K562 (cell line): Measurements from ENCODE around the gene SENP8. TPM values are rescaled to one million over a fixed set of nuclear protein-coding genes. Genes with fewer than 3 reads are reported as not detected.
A peak's percentile ranks its signal among the peaks of the same experiment; 100 is the strongest.

Source experiments
- ATAC-seq: fragments of 200-7000 bp; cut with Tn5 transposase; 3 replicates; pipeline ENCODE4 v1.9.1; 2020; ENCODE audit warnings: moderate library complexity
- BruUV-seq: library from RNA; stranded (reverse); fragments of 400-500 nt; replicated peaks from 2 replicates; lab custom pipeline; 2021; lab: Mats Ljungman, UMichigan
- CTCF ChIA-PET: fragments of 300-600 bp; formaldehyde crosslinking; extraction: SDS; loops from one replicate; lab custom pipeline; 2021; ENCODE audit warnings: low intra/inter-chr PET ratio; lab: Yijun Ruan, JAX
- POLR2A ChIA-PET: fragments of 300-600, 350-650 bp; sonication (Branson Sonifier 250); formaldehyde crosslinking; extraction: SDS; loops from one replicate; lab custom pipeline; 2021; ENCODE audit warnings: antibody characterized with exemption, inconsistent platforms; lab: Yijun Ruan, JAX
- DNase-seq, 4 experiments: peaks; one replicate each; pipeline versions ENCODE4 v3.0.0 to v3.0.0-alpha.2; 2011 to 2018; ENCODE audit warnings: low spot score in 3 of 4, mixed read lengths in 3 of 4; ENCODE audit errors: extremely low read depth in 1 of 4
- FAIRE-seq: peaks from 2 replicates; lab custom pipeline; 2011; peaks lifted over from hg19 to GRCh38; lab: Jason Lieb, UNC
- H2AFZ ChIP-seq: 2 replicates; pipeline ENCODE4 v1.6.0; 2011; ENCODE audit warnings: low read depth, low read length, control low read depth, inconsistent platforms
- H3K27ac ChIP-seq: fragments of 200-600 bp; 3 replicates; pipeline ENCODE4 v1.8.0; 2011; ENCODE audit warnings: low read depth, mild to moderate bottlenecking, control low read depth, inconsistent platforms, low read length, moderate library complexity, mixed read lengths; ENCODE audit errors: extremely low read depth
- H3K27me3 ChIP-seq, 2 experiments: fragments of 300-600 bp in 1 of 2; 2 replicates in 1 of 2; 3 replicates in 1 of 2; pipeline versions ENCODE4 v1.6.0 to v1.8.0; 2011; ENCODE audit warnings: inconsistent platforms in 2 of 2, low read length in 2 of 2, mild to moderate bottlenecking in 1 of 2, mixed read lengths in 1 of 2, moderate library complexity in 1 of 2; ENCODE audit not compliant: control insufficient read depth in 2 of 2, insufficient read depth in 2 of 2
- H3K36me3 ChIP-seq: fragments of 300-600 bp; 3 replicates; pipeline ENCODE4 v1.8.0; 2011; ENCODE audit warnings: mild to moderate bottlenecking, low read length, inconsistent platforms; ENCODE audit not compliant: control insufficient read depth, insufficient read depth
- H3K4me1 ChIP-seq, 2 experiments: fragments of 200-600 bp in 1 of 2; replicated peaks in 1 of 2; 2 replicates in 1 of 2; 3 replicates in 1 of 2; pipeline versions ENCODE4 v1.5.1 to v1.8.0; 2011; ENCODE audit warnings: inconsistent platforms in 2 of 2, low read length in 2 of 2, mild to moderate bottlenecking in 1 of 2, mixed read lengths in 1 of 2, moderate library complexity in 1 of 2; ENCODE audit not compliant: control insufficient read depth in 2 of 2, insufficient read depth in 2 of 2
- H3K4me2 ChIP-seq: 2 replicates; pipeline ENCODE4 v1.6.1; 2011; ENCODE audit warnings: low read length, control low read depth, inconsistent platforms, mixed read lengths; ENCODE audit not compliant: insufficient read depth
- H3K4me3 ChIP-seq: fragments of 200-600 bp; sonication (generic), shearing (Covaris generic); 2 replicates; pipeline ENCODE4 v1.5.1; 2016; ENCODE audit warnings: control low read depth, inconsistent platforms
- H3K79me2 ChIP-seq: fragments of 200-600 bp; 3 replicates; pipeline ENCODE4 v1.8.0; 2011; ENCODE audit warnings: low read length, inconsistent platforms; ENCODE audit not compliant: control insufficient read depth, insufficient read depth
- H3K9ac ChIP-seq, 2 experiments: 2 replicates each; pipeline versions ENCODE4 v1.6.0 to v1.6.1; 2011; ENCODE audit warnings: low read depth in 2 of 2, low read length in 2 of 2, control low read depth in 1 of 2, inconsistent platforms in 1 of 2, mild to moderate bottlenecking in 1 of 2, mixed read lengths in 1 of 2; ENCODE audit not compliant: insufficient read depth in 1 of 2
- H3K9me1 ChIP-seq: one replicate; pipeline ENCODE4 v1.6.0; 2011; ENCODE audit warnings: inconsistent platforms, mild to moderate bottlenecking, low read length, moderate library complexity; ENCODE audit not compliant: control insufficient read depth, insufficient read depth
- H3K9me3 ChIP-seq: replicated peaks from 2 replicates; pipeline ENCODE4 v1.5.1; 2011; ENCODE audit warnings: low read depth, low read length, inconsistent platforms; ENCODE audit not compliant: control insufficient read depth, insufficient read depth
- H4K20me1 ChIP-seq: replicated peaks from 2 replicates; pipeline ENCODE4 v1.6.1; 2011; ENCODE audit warnings: low read length, inconsistent platforms, mixed read lengths; ENCODE audit not compliant: control insufficient read depth, insufficient read depth
- ATF7 ChIP-seq: fragments of 450-650 bp; IDR thresholded peaks from 2 replicates; pipeline ENCODE4 v1.7.1; 2014; ENCODE audit warnings: mild to moderate bottlenecking, moderate library complexity
- EHMT2 ChIP-seq: fragments of 450-650 bp; IDR thresholded peaks from 2 replicates; pipeline ENCODE4 v1.6.1; 2018; ENCODE audit warnings: antibody characterized with exemption
- GTF2A2 ChIP-seq: IDR thresholded peaks from 2 replicates; pipeline ENCODE4 v1.6.1; 2016; ENCODE audit warnings: mild to moderate bottlenecking, missing genetic modification characterization, missing compliant biosample characterization
- KDM5B ChIP-seq: fragments of 200-600 bp; sonication (generic); IDR thresholded peaks from 2 replicates; pipeline ENCODE4 v1.6.1; 2012; ENCODE audit warnings: low read depth, mild to moderate bottlenecking, moderate library complexity, low read length, control low read depth, inconsistent platforms; ENCODE audit not compliant: insufficient replicate concordance
- MCM2 ChIP-seq: fragments of 450-650 bp; IDR thresholded peaks from 2 replicates; pipeline ENCODE4 v1.6.1; 2017; ENCODE audit warnings: low read depth, mild to moderate bottlenecking
- MECOM ChIP-seq: fragments of 250-450 bp; sonication (Bioruptor Pico); IDR thresholded peaks from 2 replicates; pipeline ENCODE4 v1.8.0; 2022; ENCODE audit warnings: inconsistent platforms
- MYBL2 ChIP-seq, 2 experiments: fragments of 450-650 bp in 1 of 2; sonication (generic) in 1 of 2; formaldehyde crosslinking in 1 of 2; IDR thresholded peaks; 2 replicates each; pipeline versions ENCODE4 v1.6.1 to v1.8.1; 2017 to 2022; ENCODE audit warnings: borderline replicate concordance in 1 of 2, inconsistent platforms in 1 of 2, low read depth in 1 of 2, mild to moderate bottlenecking in 1 of 2, missing genetic modification reagents in 1 of 2, moderate library complexity in 1 of 2
- POLR3A ChIP-seq: IDR thresholded peaks from 2 replicates; pipeline ENCODE4 v1.6.1; 2011; ENCODE audit warnings: borderline replicate concordance, mild to moderate bottlenecking, moderate library complexity; ENCODE audit not compliant: insufficient read length, insufficient read depth; ENCODE audit errors: extremely low read depth
- ZC3H4 ChIP-seq: sonication (generic); formaldehyde crosslinking; IDR thresholded peaks from 2 replicates; pipeline ENCODE4 v1.9.0; 2021; ENCODE audit warnings: missing genetic modification reagents, borderline replicate concordance
- WGBS: fragments of 100-300 bp; shearing (Covaris generic); methylation state at CpG from one replicate; pipeline ENCODE4 v1.1.6; 2016; ENCODE audit warnings: low coverage, mixed read lengths; ENCODE audit not compliant: insufficient coverage; ENCODE audit errors: missing lambda C conversion rate; 5-methylcytosine and 5-hydroxymethylcytosine counted together
- in situ Hi-C: fragments of 300-500 bp; cut with MboI; formaldehyde crosslinking; loops from 4 replicates; pipeline ENCODE4 v1.15.0; 2018; ENCODE audit warnings: inconsistent platforms, mixed read lengths
- intact Hi-C: fragments of 100-400 bp; cut with micrococcal nuclease; formaldehyde crosslinking; loops from 2 replicates; pipeline ENCODE4 v1.14.2; 2022
- polyA plus RNA-seq, 8 experiments: library from polyadenylated mRNA; depleted of rRNA in 4 of 8; stranded (reverse) in 5 of 8; unstranded in 3 of 8; fragments of >200 nt; fragmentation: Nextera tagmentation in 2 of 8; fragmentation: Illumina TruSeq in 1 of 8; extraction: Ambion mirVana in 2 of 8; extraction: Trizol in 1 of 8; gene quantifications; 2 replicates each; pipeline versions ENCODE4 v1.2.1 to v1.2.3, GENCODE V29; 2011 to 2014; ENCODE audit warnings: inconsistent platforms in 1 of 8, missing spikeins in 1 of 8
- total RNA-seq, 7 experiments: library from RNA; depleted of rRNA in 6 of 7; stranded (reverse); fragments of >200 nt in 6 of 7; fragmentation: Illumina TruSeq in 2 of 7; extraction: Trizol in 2 of 7; gene quantifications; 2 replicates each; pipeline versions ENCODE4 v1.2.1 to v1.2.3, GENCODE V29; 2011 to 2021; ENCODE audit warnings: low replicate concordance in 1 of 7
- TF ChIP-seq, protein P1 (sequence below): sonication (generic); formaldehyde crosslinking; IDR thresholded peaks from 2 replicates; pipeline ENCODE4 v1.8.0; 2022; ENCODE audit warnings: missing genetic modification reagents, mild to moderate bottlenecking, borderline replicate concordance
- TF ChIP-seq, protein P2 (sequence below): fragments of 450-650 bp; formaldehyde crosslinking; IDR thresholded peaks from 2 replicates; pipeline ENCODE4 v1.4.0; 2022; ENCODE audit warnings: mild to moderate bottlenecking, moderate library complexity
- TF ChIP-seq, protein P3 (sequence below): IDR thresholded peaks from 2 replicates; pipeline ENCODE4 v1.6.1; 2014; ENCODE audit warnings: antibody characterized with exemption
- TF ChIP-seq, protein P4 (sequence below): fragments of 250-450 bp; sonication (Bioruptor Pico); IDR thresholded peaks from 2 replicates; pipeline ENCODE4 v1.4.0; 2020; ENCODE audit warnings: mild to moderate bottlenecking, moderate library complexity

The SENP8 gene
- total and polyA plus RNA-seq, 9 of the 15 experiments (the other 6 are each of a cell fraction or from before 2014, with no cell fraction given): 1.4 to 5.4 (median 2.4) TPM

DNA sequence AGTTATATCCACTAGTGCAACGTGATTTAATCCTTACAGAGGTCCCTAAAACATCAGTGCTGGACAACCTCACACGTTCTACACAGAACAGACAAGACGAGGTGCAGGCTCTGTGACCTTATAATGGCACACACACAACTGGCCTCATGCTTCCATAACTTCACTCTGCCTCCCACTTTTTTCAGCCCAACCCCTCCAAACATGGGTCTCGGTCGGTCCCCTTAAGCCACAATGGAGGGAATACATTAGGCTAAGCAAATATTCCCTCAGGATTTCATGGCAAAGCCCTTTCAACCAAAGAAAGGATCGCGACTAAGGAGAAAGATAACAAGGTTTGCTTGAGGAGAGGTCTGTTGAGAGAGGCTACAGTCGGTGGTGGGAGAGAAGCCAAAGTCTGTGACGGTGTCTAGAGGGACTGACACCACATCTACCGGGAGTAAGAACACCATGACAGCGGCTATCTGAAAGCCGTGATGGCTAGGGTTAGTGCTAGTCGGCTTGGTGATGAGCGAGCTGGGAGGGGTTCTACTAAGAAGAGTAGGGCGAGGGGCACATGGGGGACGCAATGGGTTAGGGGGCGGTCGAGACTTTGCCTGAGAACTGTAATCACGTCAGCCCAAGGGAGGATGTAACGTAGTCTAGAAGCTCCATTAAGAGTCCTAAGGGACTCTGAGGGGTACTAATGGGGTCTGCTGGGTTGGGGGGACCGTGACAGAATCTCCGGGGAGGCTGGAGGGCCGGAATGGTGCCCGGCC, 1.3 kb upstream of the SENP8 start:
- intact Hi-C loops: no loop called here
- peaks cover 5 to 17% of the 10 kb centered on the region in 2 experiments; a peak in 2 of 5 replicates for H3K4me1 ChIP-seq
- no peaks in the 10 kb centered on the region for H3K36me3 ChIP-seq
- H3K27me3 ChIP-seq: no peaks in the 10 kb centered on the region
- peak overlapping the region; percentile 60 for H3K4me3 ChIP-seq
- peak overlapping the region; percentile 72; the same call in 2 of the 3 replicates for H3K27ac ChIP-seq
- no peaks in the 10 kb centered on the region for H3K9me1 ChIP-seq
- no peaks in the 10 kb centered on the region for H4K20me1 ChIP-seq
- FAIRE-seq (peak; percentile 15), DNase-seq (peak in 3 of 4 experiments; percentile 18 to 44 (median 30)), ATAC-seq (peak; percentile 36)
- peak overlapping the region; percentile 64 to 95 for H3K9ac ChIP-seq
- peak overlapping the region; percentile 91 for H2AFZ ChIP-seq
- peak overlapping the region; percentile 94 for H3K4me2 ChIP-seq
- BruUV-seq: no TSS peak
- 2% methylated on average over 24 of the region's 24 CpGs for WGBS
- peaks cover 19% of the 10 kb centered on the region for H3K79me2 ChIP-seq
- H3K9me3 ChIP-seq: no peaks in the 10 kb centered on the region
- in situ Hi-C loops: no loop called here
- ChIA-PET POLR2A (no interaction called here), CTCF (no interaction called here)
- TF ChIP-seq, protein P1, sequence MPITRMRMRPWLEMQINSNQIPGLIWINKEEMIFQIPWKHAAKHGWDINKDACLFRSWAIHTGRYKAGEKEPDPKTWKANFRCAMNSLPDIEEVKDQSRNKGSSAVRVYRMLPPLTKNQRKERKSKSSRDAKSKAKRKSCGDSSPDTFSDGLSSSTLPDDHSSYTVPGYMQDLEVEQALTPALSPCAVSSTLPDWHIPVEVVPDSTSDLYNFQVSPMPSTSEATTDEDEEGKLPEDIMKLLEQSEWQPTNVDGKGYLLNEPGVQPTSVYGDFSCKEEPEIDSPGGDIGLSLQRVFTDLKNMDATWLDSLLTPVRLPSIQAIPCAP (CRISPR knock-in tag): no peak
- no peak for TF ChIP-seq ATF7
- TF ChIP-seq, protein P2, sequence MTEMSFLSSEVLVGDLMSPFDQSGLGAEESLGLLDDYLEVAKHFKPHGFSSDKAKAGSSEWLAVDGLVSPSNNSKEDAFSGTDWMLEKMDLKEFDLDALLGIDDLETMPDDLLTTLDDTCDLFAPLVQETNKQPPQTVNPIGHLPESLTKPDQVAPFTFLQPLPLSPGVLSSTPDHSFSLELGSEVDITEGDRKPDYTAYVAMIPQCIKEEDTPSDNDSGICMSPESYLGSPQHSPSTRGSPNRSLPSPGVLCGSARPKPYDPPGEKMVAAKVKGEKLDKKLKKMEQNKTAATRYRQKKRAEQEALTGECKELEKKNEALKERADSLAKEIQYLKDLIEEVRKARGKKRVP (CRISPR knock-in tag): no peak
- TF ChIP-seq EHMT2: 0 out of 2 replicates have a peak, but pooled peaks have one; percentile 8
- no peak for TF ChIP-seq POLR3A
- TF ChIP-seq ZC3H4: no peak
- peak; percentile 8 for TF ChIP-seq KDM5B
- TF ChIP-seq MCM2: no peak
- TF ChIP-seq, protein P3, sequence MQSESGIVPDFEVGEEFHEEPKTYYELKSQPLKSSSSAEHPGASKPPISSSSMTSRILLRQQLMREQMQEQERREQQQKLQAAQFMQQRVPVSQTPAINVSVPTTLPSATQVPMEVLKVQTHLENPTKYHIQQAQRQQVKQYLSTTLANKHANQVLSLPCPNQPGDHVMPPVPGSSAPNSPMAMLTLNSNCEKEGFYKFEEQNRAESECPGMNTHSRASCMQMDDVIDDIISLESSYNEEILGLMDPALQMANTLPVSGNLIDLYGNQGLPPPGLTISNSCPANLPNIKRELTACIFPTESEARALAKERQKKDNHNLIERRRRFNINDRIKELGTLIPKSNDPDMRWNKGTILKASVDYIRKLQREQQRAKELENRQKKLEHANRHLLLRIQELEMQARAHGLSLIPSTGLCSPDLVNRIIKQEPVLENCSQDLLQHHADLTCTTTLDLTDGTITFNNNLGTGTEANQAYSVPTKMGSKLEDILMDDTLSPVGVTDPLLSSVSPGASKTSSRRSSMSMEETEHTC: no peak
- TF ChIP-seq MECOM (CRISPR knock-in tag): no peak
- TF ChIP-seq MYBL2 (IDR thresholded peaks at IDR 0.05; ENCODE audit: low read depth): no peak
- no peak for TF ChIP-seq MYBL2 (CRISPR knock-in tag; IDR thresholded peaks at IDR 0.05; ENCODE audit: borderline replicate concordance)
- TF ChIP-seq, protein P4, sequence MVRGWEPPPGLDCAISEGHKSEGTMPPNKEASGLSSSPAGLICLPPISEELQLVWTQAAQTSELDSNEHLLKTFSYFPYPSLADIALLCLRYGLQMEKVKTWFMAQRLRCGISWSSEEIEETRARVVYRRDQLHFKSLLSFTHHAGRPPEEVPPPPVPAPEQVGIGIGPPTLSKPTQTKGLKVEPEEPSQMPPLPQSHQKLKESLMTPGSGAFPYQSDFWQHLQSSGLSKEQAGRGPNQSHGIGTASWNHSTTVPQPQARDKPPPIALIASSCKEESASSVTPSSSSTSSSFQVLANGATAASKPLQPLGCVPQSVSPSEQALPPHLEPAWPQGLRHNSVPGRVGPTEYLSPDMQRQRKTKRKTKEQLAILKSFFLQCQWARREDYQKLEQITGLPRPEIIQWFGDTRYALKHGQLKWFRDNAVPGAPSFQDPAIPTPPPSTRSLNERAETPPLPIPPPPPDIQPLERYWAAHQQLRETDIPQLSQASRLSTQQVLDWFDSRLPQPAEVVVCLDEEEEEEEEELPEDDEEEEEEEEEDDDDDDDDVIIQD (CRISPR knock-in tag): no peak
- TF ChIP-seq GTF2A2 (tag): no peak
